GM12878 (cell line): Measurements from ENCODE around the gene RBM10. TPM values are rescaled to one million over a fixed set of nuclear protein-coding genes. Genes with fewer than 3 reads are reported as not detected.
A peak's percentile ranks its signal among the peaks of the same experiment; 100 is the strongest.

Experiments
- ATAC-seq: fragments of 200-7000 bp; cut with Tn5 transposase; 3 replicates; pipeline ENCODE4 v1.9.1; 2020; ENCODE audit warnings: mild to moderate bottlenecking, moderate library complexity
- BruUV-seq: library from RNA; stranded (reverse); fragments of 400-500 nt; replicated peaks from 2 replicates; lab custom pipeline; 2021; lab: Mats Ljungman, UMichigan
- CTCF ChIA-PET: fragments of 300-600 bp; sonication (Branson Sonifier 250); formaldehyde crosslinking; extraction: SDS; loops from one replicate; lab custom pipeline; 2021; ENCODE audit warnings: inconsistent platforms; lab: Yijun Ruan, JAX
- POLR2A ChIA-PET: fragments of 350-600 bp; formaldehyde crosslinking; extraction: SDS; loops from one replicate; lab custom pipeline; 2021; ENCODE audit warnings: inconsistent platforms; lab: Charles Lee
- RAD21 ChIA-PET: fragments of 300-600 bp; sonication (Branson Sonifier 250); formaldehyde crosslinking; loops from one replicate; lab custom pipeline; 2023; ENCODE audit warnings: antibody characterized with exemption; ENCODE audit not compliant: unreplicated experiment; lab: Charles Lee
- SMC1A ChIA-PET: fragments of 300-600 bp; sonication (Branson Sonifier 250); formaldehyde crosslinking; loops from one replicate; lab custom pipeline; 2023; ENCODE audit not compliant: unreplicated experiment, uncharacterized antibody; lab: Charles Lee
- DNase-seq: peaks from one replicate; pipeline ENCODE4 v3.0.0-alpha.2; 2011; ENCODE audit warnings: low read depth, low spot score
- FAIRE-seq: peaks from 3 replicates; lab custom pipeline; 2011; peaks lifted over from hg19 to GRCh38; lab: Jason Lieb, UNC
- H2AFZ ChIP-seq: 2 replicates; pipeline ENCODE4 v1.6.0; 2011; ENCODE audit warnings: low read depth, low read length, control low read depth; ENCODE audit not compliant: control insufficient read depth
- H3K27ac ChIP-seq: 2 replicates; pipeline ENCODE4 v1.5.1; 2011; ENCODE audit warnings: control low read depth; ENCODE audit not compliant: control insufficient read depth, insufficient read depth
- H3K27me3 ChIP-seq, 2 experiments: replicated peaks in 1 of 2; 2 replicates each; pipeline versions ENCODE4 v1.6.0 to v1.6.1; 2011; ENCODE audit warnings: low read length in 1 of 2; ENCODE audit not compliant: control insufficient read depth in 2 of 2, insufficient read depth in 2 of 2
- H3K36me3 ChIP-seq, 2 experiments: 2 replicates each; pipeline ENCODE4 v1.5.1; 2011; ENCODE audit warnings: low read length in 1 of 2; ENCODE audit not compliant: control insufficient read depth in 2 of 2, insufficient read depth in 2 of 2
- H3K4me1 ChIP-seq: 2 replicates; pipeline ENCODE4 v1.6.1; 2011; ENCODE audit warnings: mild to moderate bottlenecking, low read length, moderate library complexity, mixed read lengths; ENCODE audit not compliant: control insufficient read depth, insufficient read depth
- H3K4me2 ChIP-seq: 2 replicates; pipeline ENCODE4 v1.6.0; 2011; ENCODE audit warnings: control low read depth; ENCODE audit not compliant: control insufficient read depth, insufficient read depth
- H3K4me3 ChIP-seq: fragments of 200-600 bp; sonication (generic); 2 replicates; pipeline ENCODE4 v1.5.1; 2016
- H3K79me2 ChIP-seq: 2 replicates; pipeline ENCODE4 v1.6.0; 2011; ENCODE audit warnings: low read length; ENCODE audit not compliant: control insufficient read depth, insufficient read depth
- H3K9ac ChIP-seq: 2 replicates; pipeline ENCODE4 v1.8.0; 2011; ENCODE audit warnings: low read length, control low read depth, mixed read lengths; ENCODE audit not compliant: control insufficient read depth, insufficient read depth
- H3K9me3 ChIP-seq: replicated peaks from 3 replicates; pipeline ENCODE4 v1.5.1; 2011; ENCODE audit warnings: mild to moderate bottlenecking, low read length; ENCODE audit not compliant: control insufficient read depth, insufficient read depth
- H4K20me1 ChIP-seq: 2 replicates; pipeline ENCODE4 v1.6.0; 2011; ENCODE audit not compliant: control insufficient read depth, insufficient read depth
- ASH2L ChIP-seq: fragments of 300-600, 200-600 bp; sonication (generic); IDR thresholded peaks from 2 replicates; pipeline ENCODE4 v1.6.1; 2017; ENCODE audit warnings: low read depth, mild to moderate bottlenecking, borderline replicate concordance
- ELK1 ChIP-seq: IDR thresholded peaks from 2 replicates; pipeline ENCODE4 v1.6.1; 2012; ENCODE audit warnings: low read depth, low read length, improper control_type of control experiment
- GATAD2B ChIP-seq: fragments of 450-650 bp; conservative IDR thresholded peaks from 2 replicates; pipeline ENCODE4 v1.6.1; 2017; ENCODE audit warnings: low read depth, mild to moderate bottlenecking, moderate library complexity
- HDGF ChIP-seq: fragments of 450-650 bp; IDR thresholded peaks from 2 replicates; pipeline ENCODE4 v1.6.1; 2016; ENCODE audit warnings: antibody characterized with exemption
- MAX ChIP-seq: IDR thresholded peaks from 2 replicates; pipeline ENCODE4 v1.6.1; 2012; ENCODE audit warnings: low read depth, low read length, improper control_type of control experiment
- MEF2B ChIP-seq: fragments of 450-650 bp; IDR thresholded peaks from 2 replicates; pipeline ENCODE4 v1.6.1; 2018; ENCODE audit warnings: mild to moderate bottlenecking, moderate library complexity; ENCODE audit not compliant: partially characterized antibody, poor library complexity, severe bottlenecking
- NFIC ChIP-seq: IDR thresholded peaks from 2 replicates; pipeline ENCODE4 v1.6.1; 2012; ENCODE audit warnings: low read depth, mild to moderate bottlenecking, inconsistent platforms, low read length, moderate library complexity
- PBX3 ChIP-seq: IDR thresholded peaks from 2 replicates; pipeline ENCODE4 v1.6.1; 2011; ENCODE audit warnings: mild to moderate bottlenecking, low read depth, low read length, moderate library complexity; ENCODE audit not compliant: insufficient replicate concordance
- POLR2AphosphoS2 ChIP-seq: IDR thresholded peaks from 2 replicates; pipeline ENCODE4 v1.6.1; 2011; ENCODE audit warnings: low read depth, mild to moderate bottlenecking, low read length, improper control_type of control experiment, moderate library complexity
- RCOR1 ChIP-seq: conservative IDR thresholded peaks from 2 replicates; pipeline ENCODE4 v1.6.1; 2012; ENCODE audit warnings: low read depth, low read length, improper control_type of control experiment
- SMAD1 ChIP-seq: fragments of 450-650 bp; IDR thresholded peaks from 2 replicates; pipeline ENCODE4 v1.6.1; 2018; ENCODE audit warnings: mild to moderate bottlenecking, low read depth; ENCODE audit not compliant: partially characterized antibody
- WGBS: methylation state at CpG from one replicate; pipeline ENCODE4 v1.1.6; 2016; ENCODE audit warnings: low lambda C conversion rate; ENCODE audit not compliant: insufficient replicate concordance, insufficient coverage; ENCODE audit errors: missing lambda C conversion rate; 5-methylcytosine and 5-hydroxymethylcytosine counted together
- in situ Hi-C: fragments of 300-500 bp; cut with MboI; formaldehyde crosslinking; loops from 9 replicates; pipeline ENCODE4 v1.14.3; 2018; ENCODE audit warnings: mixed read lengths
- intact Hi-C: fragments of 100-400 bp; cut with micrococcal nuclease; formaldehyde crosslinking; loops from one replicate; pipeline ENCODE4 v1.14.2; 2022; ENCODE audit not compliant: unreplicated experiment
- polyA plus RNA-seq, 11 experiments: library from polyadenylated mRNA; depleted of rRNA in 4 of 11; unstranded in 6 of 11; stranded (reverse) in 5 of 11; fragments of >200 nt; fragmentation: Nextera tagmentation in 4 of 11; fragmentation: Illumina TruSeq in 1 of 11; extraction: Ambion mirVana in 4 of 11; extraction: Trizol in 1 of 11; gene quantifications; 1 replicate in 1 of 11; 2 replicates in 10 of 11; pipeline versions ENCODE4 v1.2.1 to v1.2.3, GENCODE V29; 2011 to 2016; ENCODE audit warnings: inconsistent platforms in 2 of 11, missing spikeins in 2 of 11, low read depth in 1 of 11
- total RNA-seq, 4 experiments: library from RNA; depleted of rRNA in 3 of 4; stranded (reverse); fragments of >200 nt in 3 of 4; fragmentation: Illumina TruSeq in 1 of 4; extraction: Trizol in 1 of 4; gene quantifications; 2 replicates each; pipeline versions ENCODE4 v1.2.1 to v1.2.3, GENCODE V29; 2013 to 2021
- TF ChIP-seq, protein P1 (sequence below): fragments of 450-650 bp; IDR thresholded peaks from 2 replicates; pipeline ENCODE4 v1.6.1; 2017; ENCODE audit warnings: mild to moderate bottlenecking
- TF ChIP-seq, protein P2 (sequence below): fragments of 150-350 bp; IDR thresholded peaks from 2 replicates; pipeline ENCODE4 v1.6.1; 2014; ENCODE audit warnings: mild to moderate bottlenecking, low read depth, low read length

RBM10 gene
- total and polyA plus RNA-seq, 10 of the 15 experiments (the other 5 are each of a cell fraction or from before 2014, with no cell fraction given), result 1.4 to 60.0 (median 29.8) TPM

DNA sequence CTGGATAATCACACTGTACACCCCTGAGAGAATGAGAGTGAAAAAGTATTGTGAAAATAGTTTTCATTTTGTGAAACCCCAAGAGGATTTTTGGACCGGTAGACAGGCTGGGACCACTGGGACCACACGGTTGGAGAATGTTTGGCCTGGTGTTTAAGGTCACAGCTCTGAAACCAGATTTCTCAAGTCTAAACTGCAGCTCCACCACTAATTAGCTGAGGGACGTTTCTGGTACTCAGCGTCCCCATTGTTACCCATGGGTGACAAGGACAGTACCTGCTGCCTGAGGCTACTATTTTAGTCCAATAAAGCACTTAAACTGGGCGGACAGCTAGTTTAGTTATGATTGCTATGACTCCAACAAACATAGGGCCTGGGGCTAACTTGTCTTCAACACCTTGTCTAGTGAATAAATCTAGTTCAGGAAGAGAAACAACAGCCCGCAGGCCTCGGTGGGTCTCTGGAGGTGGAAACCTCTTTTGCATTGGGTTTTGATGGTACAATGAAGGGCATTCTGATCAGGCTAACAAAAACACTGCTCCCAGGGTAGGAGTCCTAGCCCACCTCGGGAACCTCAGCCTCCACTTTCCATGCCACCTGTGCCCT, 87.3 kb downstream of the RBM10 start (continued):
- TF ChIP-seq MEF2B (peak; percentile 57), PBX3 (no peak), HDGF (no peak), NFIC (0 out of 2 replicates have a peak, but pooled peaks have one; percentile 43)

DNA sequence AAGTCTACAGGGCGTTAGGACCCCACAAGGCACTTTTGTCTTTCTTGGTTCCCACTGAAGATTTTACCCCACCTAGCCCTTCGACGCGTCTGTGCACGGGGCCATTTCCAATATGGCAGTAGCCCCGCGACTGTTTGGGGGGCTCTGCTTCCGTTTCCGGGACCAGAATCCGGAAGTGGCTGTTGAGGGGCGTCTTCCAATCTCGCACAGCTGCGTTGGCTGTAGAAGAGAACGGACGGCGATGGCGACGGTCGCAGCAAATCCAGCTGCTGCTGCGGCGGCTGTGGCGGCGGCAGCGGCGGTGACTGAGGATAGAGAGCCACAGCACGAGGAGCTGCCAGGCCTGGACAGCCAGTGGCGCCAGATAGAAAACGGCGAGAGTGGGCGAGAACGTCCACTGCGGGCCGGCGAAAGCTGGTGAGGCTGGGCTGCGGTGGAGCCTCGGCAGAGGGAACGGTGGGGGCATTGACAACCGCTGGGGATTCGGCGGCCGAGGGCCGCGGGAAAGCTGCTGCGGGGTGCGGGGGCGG, 87.8 kb downstream of the RBM10 start, which contains the start of gene USP11:
Gene USP11 (plus strand): TSS at position 207 of the 530 bp plus-strand sequence. CDS start 35 bp downstream, at position 242.
- no TSS peak for BruUV-seq
- ChIA-PET RAD21 (interaction anchor here (0.6 to 2.4 kb wide), 5 partner anchors 15 to 672 kb away, joined by 3 to 9 read pairs (median 5); partner anchors contain the start of gene CDK16), POLR2A (interaction anchor here (0.6 to 2.7 kb wide), 9 partner anchors 15 to 1452 kb away, joined by 3 to 29 read pairs (median 4); partner anchors contain the start of genes CDK16, NDUFB11 and RBM10), CTCF (interaction anchor here (1.0 kb wide), 2 partner anchors 15 to 129 kb away, joined by 4 to 5 read pairs; partner anchors contain the start of gene CDK16), SMC1A (interaction anchor here (1.3 to 1.6 kb wide), 2 partner anchors 15 to 152 kb away, joined by 3 to 6 read pairs; no protein-coding TSS in a partner anchor)
- Histone ChIP-seq H3K9ac (peak within 1 kb of the TSS; percentile 76), H3K27ac (peak within 1 kb of the TSS; percentile 79), H3K27me3 (no peaks in the 10 kb centered on the region), H3K9me3 (no peaks in the 10 kb centered on the region), H3K36me3 (peaks cover 4 to 7% of the 10 kb centered on the region in 2 experiments; a peak in 2 of 4 replicates), H3K4me1 (no peaks in the 10 kb centered on the region), H2AFZ (peak within 1 kb of the TSS; percentile 16), H3K4me2 (peak within 1 kb of the TSS; percentile 26; the same call in 1 of the 2 replicates), H3K79me2 (peaks cover 16% of the 10 kb centered on the region), H4K20me1 (no peaks in the 10 kb centered on the region), H3K4me3 (peak within 1 kb of the TSS; percentile 68; the same call in 1 of the 2 replicates)
- ATAC-seq, result peak; percentile 65
- no peak for FAIRE-seq
- in situ Hi-C loops (no loop called here), intact Hi-C loops (loop anchor here (2.0 to 5.0 kb wide), 2 partner anchors 129 to 250 kb away; partner anchors contain the start of gene ZNF41)
- WGBS, result 28% methylated on average over 44 of the region's 46 CpGs
- DNase-seq, result no peak
- TF ChIP-seq, protein P1, sequence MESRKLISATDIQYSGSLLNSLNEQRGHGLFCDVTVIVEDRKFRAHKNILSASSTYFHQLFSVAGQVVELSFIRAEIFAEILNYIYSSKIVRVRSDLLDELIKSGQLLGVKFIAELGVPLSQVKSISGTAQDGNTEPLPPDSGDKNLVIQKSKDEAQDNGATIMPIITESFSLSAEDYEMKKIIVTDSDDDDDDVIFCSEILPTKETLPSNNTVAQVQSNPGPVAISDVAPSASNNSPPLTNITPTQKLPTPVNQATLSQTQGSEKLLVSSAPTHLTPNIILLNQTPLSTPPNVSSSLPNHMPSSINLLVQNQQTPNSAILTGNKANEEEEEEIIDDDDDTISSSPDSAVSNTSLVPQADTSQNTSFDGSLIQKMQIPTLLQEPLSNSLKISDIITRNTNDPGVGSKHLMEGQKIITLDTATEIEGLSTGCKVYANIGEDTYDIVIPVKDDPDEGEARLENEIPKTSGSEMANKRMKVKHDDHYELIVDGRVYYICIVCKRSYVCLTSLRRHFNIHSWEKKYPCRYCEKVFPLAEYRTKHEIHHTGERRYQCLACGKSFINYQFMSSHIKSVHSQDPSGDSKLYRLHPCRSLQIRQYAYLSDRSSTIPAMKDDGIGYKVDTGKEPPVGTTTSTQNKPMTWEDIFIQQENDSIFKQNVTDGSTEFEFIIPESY, result no peak
- TF ChIP-seq MAX (peak; percentile 46; the same call in 1 of the 2 replicates), MEF2B (no peak), RCOR1 (no peak), SMAD1 (peak; percentile 59), GATAD2B (peak; percentile 83), ELK1 (0 out of 2 replicates have a peak, but pooled peaks have one; percentile 43), ASH2L (no peak), POLR2AphosphoS2 (peak; percentile 85; the same call in 1 of the 2 replicates)
- TF ChIP-seq, protein P2, sequence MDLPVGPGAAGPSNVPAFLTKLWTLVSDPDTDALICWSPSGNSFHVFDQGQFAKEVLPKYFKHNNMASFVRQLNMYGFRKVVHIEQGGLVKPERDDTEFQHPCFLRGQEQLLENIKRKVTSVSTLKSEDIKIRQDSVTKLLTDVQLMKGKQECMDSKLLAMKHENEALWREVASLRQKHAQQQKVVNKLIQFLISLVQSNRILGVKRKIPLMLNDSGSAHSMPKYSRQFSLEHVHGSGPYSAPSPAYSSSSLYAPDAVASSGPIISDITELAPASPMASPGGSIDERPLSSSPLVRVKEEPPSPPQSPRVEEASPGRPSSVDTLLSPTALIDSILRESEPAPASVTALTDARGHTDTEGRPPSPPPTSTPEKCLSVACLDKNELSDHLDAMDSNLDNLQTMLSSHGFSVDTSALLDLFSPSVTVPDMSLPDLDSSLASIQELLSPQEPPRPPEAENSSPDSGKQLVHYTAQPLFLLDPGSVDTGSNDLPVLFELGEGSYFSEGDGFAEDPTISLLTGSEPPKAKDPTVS, result no peak
